Measurements from ENCODE around the gene RFX7.

The RFX7 gene

DNA sequence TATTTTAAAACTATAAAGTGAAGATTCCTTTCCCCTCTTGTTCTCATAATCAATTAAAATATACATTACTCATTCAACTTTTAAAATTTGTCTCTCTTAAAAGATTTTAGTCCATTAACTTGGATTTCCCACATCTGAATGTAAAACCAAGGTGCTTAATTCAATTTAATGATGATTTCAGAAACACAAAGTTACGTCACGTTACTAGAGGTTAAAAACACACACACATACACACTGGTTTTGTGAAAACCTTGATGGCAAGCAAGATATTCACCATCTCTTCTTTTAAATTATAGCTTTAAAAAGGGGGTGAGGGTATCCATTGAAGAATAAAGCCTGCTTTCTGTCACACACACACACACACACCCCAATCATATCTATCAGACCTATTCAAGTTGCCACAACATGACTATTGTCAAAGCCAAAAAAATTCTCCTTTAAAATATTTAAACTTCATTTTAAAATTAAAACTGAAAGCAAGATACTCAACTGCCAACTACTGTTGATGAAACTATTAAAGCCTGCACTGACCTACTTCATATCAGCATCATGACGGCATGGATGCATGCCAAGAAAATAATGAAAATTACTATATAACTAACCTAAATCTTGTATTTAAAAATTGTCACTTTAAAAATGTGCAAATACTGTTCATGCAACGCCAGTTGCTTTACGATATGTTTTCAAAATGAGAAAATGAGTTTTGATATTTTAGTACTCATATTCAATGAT lies 2.1 kb downstream of the RFX7 start:
- peaks cover 38% of the 10 kb centered on the region for H3K4me1 ChIP-seq (ENCODE audit: control insufficient read depth, insufficient read depth, low read length)
- peak overlapping the region; percentile 83 for H3K4me3 ChIP-seq (ENCODE audit: low read length)
- no peaks in the 10 kb centered on the region for H3K9me3 ChIP-seq (ENCODE audit: control insufficient read depth, low read length)
- DNase-seq (ENCODE audit: low read depth) = peak; percentile 41
- peak overlapping the region; percentile 79 for H3K9ac ChIP-seq (ENCODE audit: low read length)
- H3K36me3 ChIP-seq (ENCODE audit: control insufficient read depth, insufficient read depth, low read length, severe bottlenecking) = no peaks in the 10 kb centered on the region
- no peaks in the 10 kb centered on the region for H3K27me3 ChIP-seq (replicated peaks; ENCODE audit: control insufficient read depth, insufficient read depth, low read length)

DNA sequence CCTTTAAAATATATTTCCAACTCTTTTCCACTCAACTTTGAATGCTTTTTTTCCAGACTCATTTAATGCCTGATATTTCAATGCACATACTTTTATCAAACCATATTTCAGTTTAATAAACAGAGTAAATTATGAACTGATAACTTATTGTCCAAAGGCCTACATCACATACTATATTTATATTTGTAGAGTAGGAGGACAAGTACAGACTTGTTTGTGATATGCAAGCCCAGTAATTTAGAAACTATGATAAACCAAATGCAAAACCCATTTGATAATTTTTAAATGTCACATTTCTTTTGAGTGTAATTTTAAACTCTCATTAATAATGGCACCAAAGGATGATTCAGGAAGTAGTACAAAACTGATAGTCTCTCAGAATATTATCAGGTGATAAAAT lies 3.3 kb downstream of the RFX7 start:
- peaks cover 29% of the 10 kb centered on the region for H3K4me1 ChIP-seq (ENCODE audit: control insufficient read depth, insufficient read depth, low read length)
- no peaks in the 10 kb centered on the region for H3K27me3 ChIP-seq (replicated peaks; ENCODE audit: control insufficient read depth, insufficient read depth, low read length)
- DNase-seq (ENCODE audit: low read depth) = no peak
- H3K36me3 ChIP-seq (ENCODE audit: control insufficient read depth, insufficient read depth, low read length, severe bottlenecking) = no peaks in the 10 kb centered on the region
- H3K9ac ChIP-seq (ENCODE audit: low read length) = peak overlapping the region; percentile 79
- H3K9me3 ChIP-seq (ENCODE audit: control insufficient read depth, low read length) = no peaks in the 10 kb centered on the region
- H3K4me3 ChIP-seq (ENCODE audit: low read length) = peak overlapping the region; percentile 83

DNA sequence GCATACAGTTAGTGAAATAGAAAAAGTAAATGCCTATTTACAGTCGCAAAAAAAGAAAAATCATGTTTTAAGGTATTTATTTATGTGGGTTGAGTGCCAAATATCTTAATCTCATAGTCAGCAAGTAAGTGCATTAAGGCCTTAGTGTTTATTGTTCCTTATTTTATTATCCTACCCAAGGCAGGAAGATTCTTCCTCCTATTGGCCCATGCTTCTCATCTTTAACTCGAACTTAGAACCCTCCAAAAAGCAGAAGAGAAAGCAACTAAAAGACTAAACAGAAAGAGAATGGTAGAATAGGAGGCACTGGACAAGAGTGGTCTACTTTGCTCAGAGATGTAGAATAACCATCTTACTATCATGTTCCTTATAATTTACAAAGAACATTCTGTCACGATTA lies 7.5 kb downstream of the RFX7 start:
- Histone ChIP-seq H3K36me3 (ENCODE audit: control insufficient read depth, insufficient read depth, low read length, severe bottlenecking) (peaks cover 20% of the 10 kb centered on the region), H3K4me3 (ENCODE audit: low read length) (no peak overlapping the region), H3K9me3 (ENCODE audit: control insufficient read depth, low read length) (peaks cover 8% of the 10 kb centered on the region), H3K4me1 (ENCODE audit: control insufficient read depth, insufficient read depth, low read length) (peaks cover 22% of the 10 kb centered on the region), H3K27me3 (replicated peaks; ENCODE audit: control insufficient read depth, insufficient read depth, low read length) (no peaks in the 10 kb centered on the region), H3K9ac (ENCODE audit: low read length) (no peak overlapping the region)
- no peak for DNase-seq (ENCODE audit: low read depth)

DNA sequence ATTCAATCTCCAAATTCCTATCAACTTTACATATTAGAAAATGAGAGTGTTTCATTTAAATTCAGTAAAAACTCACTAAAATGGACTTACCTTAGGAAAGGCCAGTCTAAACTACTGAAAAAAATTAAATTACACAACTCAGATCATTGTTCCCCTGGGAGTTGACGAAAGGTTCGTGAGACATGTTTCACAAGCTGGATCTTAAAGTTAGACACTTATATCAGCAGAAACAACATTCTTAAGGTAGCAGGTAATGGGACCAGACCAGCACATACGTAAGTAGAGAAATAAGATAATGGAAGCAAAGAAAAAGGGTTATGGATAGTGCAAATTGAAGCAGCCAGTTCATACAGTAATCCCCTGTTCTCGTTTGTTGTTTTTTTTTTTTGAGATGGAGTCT lies 8.9 kb downstream of the RFX7 start:
- Histone ChIP-seq H3K9ac (ENCODE audit: low read length) (no peak overlapping the region), H3K9me3 (ENCODE audit: control insufficient read depth, low read length) (peaks cover 8% of the 10 kb centered on the region), H3K36me3 (ENCODE audit: control insufficient read depth, insufficient read depth, low read length, severe bottlenecking) (peaks cover 20% of the 10 kb centered on the region), H3K27me3 (replicated peaks; ENCODE audit: control insufficient read depth, insufficient read depth, low read length) (no peaks in the 10 kb centered on the region), H3K4me1 (ENCODE audit: control insufficient read depth, insufficient read depth, low read length) (peaks cover 16% of the 10 kb centered on the region), H3K4me3 (ENCODE audit: low read length) (no peak overlapping the region)
- no peak for DNase-seq (ENCODE audit: low read depth)

DNA sequence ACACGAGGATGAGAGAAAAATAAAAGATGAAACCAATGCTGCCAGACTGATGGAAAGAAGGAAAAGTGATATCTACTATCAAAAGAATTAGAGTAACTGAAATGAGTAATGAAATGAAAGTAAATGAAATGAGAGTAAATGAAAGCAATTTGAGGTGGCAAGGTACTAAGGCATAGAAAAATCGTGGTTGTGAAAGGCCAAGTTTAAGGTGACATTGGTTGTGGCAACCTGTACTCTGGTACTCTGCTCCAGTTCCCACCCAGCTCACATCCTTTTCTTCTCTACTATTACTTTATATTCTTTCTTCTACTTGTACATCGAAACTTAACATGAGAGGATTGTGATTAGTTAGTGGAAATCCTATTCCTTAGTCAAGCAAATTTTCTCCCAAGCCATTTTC lies 10.1 kb downstream of the RFX7 start:
- Histone ChIP-seq H3K9ac (ENCODE audit: low read length) (no peak overlapping the region), H3K36me3 (ENCODE audit: control insufficient read depth, insufficient read depth, low read length, severe bottlenecking) (peaks cover 20% of the 10 kb centered on the region), H3K9me3 (ENCODE audit: control insufficient read depth, low read length) (peaks cover 8% of the 10 kb centered on the region), H3K4me1 (ENCODE audit: control insufficient read depth, insufficient read depth, low read length) (peaks cover 14% of the 10 kb centered on the region), H3K4me3 (ENCODE audit: low read length) (no peak overlapping the region), H3K27me3 (replicated peaks; ENCODE audit: control insufficient read depth, insufficient read depth, low read length) (no peaks in the 10 kb centered on the region)
- DNase-seq (ENCODE audit: low read depth) = no peak

DNA sequence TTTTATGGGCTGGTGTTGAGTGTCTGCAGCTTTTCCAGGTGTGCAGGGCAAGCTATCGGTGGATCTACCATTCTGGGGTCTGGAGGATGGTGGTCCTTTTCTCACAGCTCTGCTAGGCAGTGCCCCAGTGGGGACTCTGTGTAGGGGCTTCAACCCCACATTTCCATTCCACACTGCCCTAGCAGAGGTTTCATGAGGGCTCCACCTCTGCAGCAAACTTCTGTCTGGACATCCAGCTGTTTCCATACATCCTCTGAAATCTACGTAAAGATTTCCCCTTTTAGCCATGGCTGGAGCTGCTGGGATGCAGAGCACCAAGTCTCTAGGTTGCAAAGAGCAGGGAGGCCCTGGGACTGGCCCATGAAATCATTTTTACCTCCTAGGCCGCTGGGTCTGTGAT lies 11.6 kb downstream of the RFX7 start:
- Histone ChIP-seq H3K4me3 (ENCODE audit: low read length) (no peak overlapping the region), H3K9ac (ENCODE audit: low read length) (no peak overlapping the region), H3K4me1 (ENCODE audit: control insufficient read depth, insufficient read depth, low read length) (peaks cover 14% of the 10 kb centered on the region), H3K36me3 (ENCODE audit: control insufficient read depth, insufficient read depth, low read length, severe bottlenecking) (peaks cover 20% of the 10 kb centered on the region), H3K9me3 (ENCODE audit: control insufficient read depth, low read length) (peaks cover 13% of the 10 kb centered on the region), H3K27me3 (replicated peaks; ENCODE audit: control insufficient read depth, insufficient read depth, low read length) (no peaks in the 10 kb centered on the region)
- no peak for DNase-seq (ENCODE audit: low read depth)

DNA sequence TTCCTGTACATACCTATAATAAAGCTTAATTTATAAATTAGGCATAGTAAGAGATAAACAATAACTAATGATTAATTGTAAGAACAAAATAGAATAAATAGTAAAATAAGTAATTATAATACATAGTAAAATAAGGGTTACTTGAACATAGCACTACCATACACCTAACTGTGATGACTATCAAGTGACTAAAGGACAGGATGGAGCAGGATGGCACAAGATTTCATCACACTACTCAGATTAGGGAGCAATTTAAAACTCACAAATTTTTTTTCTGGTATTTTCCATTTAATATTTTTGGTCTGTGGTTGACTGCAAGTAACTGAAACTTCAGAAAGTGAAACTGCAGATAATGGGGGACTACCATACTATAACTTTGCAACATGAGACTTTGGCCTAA lies 14.8 kb downstream of the RFX7 start:
- H3K9ac ChIP-seq (ENCODE audit: low read length) = no peak overlapping the region
- peaks cover 13% of the 10 kb centered on the region for H3K9me3 ChIP-seq (ENCODE audit: control insufficient read depth, low read length)
- H3K4me1 ChIP-seq (ENCODE audit: control insufficient read depth, insufficient read depth, low read length) = peaks cover 15% of the 10 kb centered on the region
- H3K4me3 ChIP-seq (ENCODE audit: low read length) = no peak overlapping the region
- H3K27me3 ChIP-seq (replicated peaks; ENCODE audit: control insufficient read depth, insufficient read depth, low read length) = no peaks in the 10 kb centered on the region
- no peak for DNase-seq (ENCODE audit: low read depth)
- peaks cover 18% of the 10 kb centered on the region for H3K36me3 ChIP-seq (ENCODE audit: control insufficient read depth, insufficient read depth, low read length, severe bottlenecking)

DNA sequence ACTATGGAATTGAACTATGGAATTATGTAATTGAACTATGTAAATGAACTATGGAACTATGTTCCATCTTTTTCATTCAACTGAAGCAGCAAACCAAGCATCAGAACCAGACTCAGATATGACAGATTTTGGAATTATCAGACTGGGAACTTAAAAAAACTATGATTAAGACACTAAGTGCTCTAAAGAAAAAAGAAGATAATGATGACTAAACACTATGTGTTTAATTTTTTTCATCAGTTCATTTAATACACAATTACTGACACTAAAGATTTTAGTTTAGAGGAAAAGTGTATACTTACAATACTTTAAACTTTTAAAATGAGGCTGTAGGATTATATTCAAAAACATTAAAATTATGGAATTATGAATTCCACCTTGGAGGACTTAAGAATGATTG lies 15.3 kb downstream of the RFX7 start:
- DNase-seq (ENCODE audit: low read depth) = no peak
- Histone ChIP-seq H3K9ac (ENCODE audit: low read length) (no peak overlapping the region), H3K4me3 (ENCODE audit: low read length) (no peak overlapping the region), H3K36me3 (ENCODE audit: control insufficient read depth, insufficient read depth, low read length, severe bottlenecking) (peaks cover 13% of the 10 kb centered on the region), H3K9me3 (ENCODE audit: control insufficient read depth, low read length) (peaks cover 13% of the 10 kb centered on the region), H3K27me3 (replicated peaks; ENCODE audit: control insufficient read depth, insufficient read depth, low read length) (no peaks in the 10 kb centered on the region), H3K4me1 (ENCODE audit: control insufficient read depth, insufficient read depth, low read length) (peaks cover 15% of the 10 kb centered on the region)

DNA sequence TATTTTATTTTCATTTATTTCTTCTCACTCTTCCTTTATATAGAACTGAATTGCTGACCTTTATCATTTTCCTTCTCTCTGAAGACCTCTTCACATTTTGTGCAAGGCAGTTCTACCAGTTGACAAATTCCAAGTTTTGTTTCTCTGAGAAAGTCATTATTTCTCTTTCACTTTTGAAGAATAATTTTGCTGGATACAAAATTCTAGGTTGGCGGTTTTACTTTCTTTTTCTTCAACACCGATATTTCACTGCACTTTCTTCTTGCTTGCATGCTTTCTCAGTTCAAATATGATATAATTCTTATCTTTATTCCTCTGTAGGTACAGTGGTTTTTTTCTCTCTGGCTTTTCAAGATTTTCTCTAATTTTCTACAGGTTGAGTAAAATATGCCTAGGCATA lies 15.9 kb downstream of the RFX7 start:
- Histone ChIP-seq H3K9ac (ENCODE audit: low read length) (no peak overlapping the region), H3K4me1 (ENCODE audit: control insufficient read depth, insufficient read depth, low read length) (peaks cover 15% of the 10 kb centered on the region), H3K4me3 (ENCODE audit: low read length) (no peak overlapping the region), H3K27me3 (replicated peaks; ENCODE audit: control insufficient read depth, insufficient read depth, low read length) (no peaks in the 10 kb centered on the region), H3K36me3 (ENCODE audit: control insufficient read depth, insufficient read depth, low read length, severe bottlenecking) (peaks cover 10% of the 10 kb centered on the region), H3K9me3 (ENCODE audit: control insufficient read depth, low read length) (peaks cover 14% of the 10 kb centered on the region)
- DNase-seq (ENCODE audit: low read depth) = no peak

DNA sequence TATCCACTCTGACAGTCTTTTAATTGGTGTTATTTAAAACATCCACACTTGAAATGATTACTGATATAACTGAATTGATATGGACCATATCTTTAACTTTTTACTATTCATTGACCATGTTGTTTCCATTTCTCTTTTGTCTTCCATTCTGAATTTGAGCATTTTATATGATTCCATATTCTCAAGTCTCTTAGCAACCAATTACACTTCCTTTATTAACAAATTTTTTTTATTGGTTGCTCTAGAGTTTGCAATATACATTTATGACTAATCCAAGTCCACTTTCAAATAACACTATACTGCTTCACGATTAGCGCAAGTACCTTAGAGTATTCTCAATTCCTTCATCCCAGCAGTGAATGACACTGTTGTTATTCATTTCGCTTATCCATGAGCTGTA lies 16.4 kb downstream of the RFX7 start:
- Histone ChIP-seq H3K4me1 (ENCODE audit: control insufficient read depth, insufficient read depth, low read length) (peaks cover 15% of the 10 kb centered on the region), H3K36me3 (ENCODE audit: control insufficient read depth, insufficient read depth, low read length, severe bottlenecking) (peaks cover 8% of the 10 kb centered on the region), H3K4me3 (ENCODE audit: low read length) (no peak overlapping the region), H3K27me3 (replicated peaks; ENCODE audit: control insufficient read depth, insufficient read depth, low read length) (no peaks in the 10 kb centered on the region), H3K9me3 (ENCODE audit: control insufficient read depth, low read length) (peaks cover 18% of the 10 kb centered on the region), H3K9ac (ENCODE audit: low read length) (no peak overlapping the region)
- no peak for DNase-seq (ENCODE audit: low read depth)

DNA sequence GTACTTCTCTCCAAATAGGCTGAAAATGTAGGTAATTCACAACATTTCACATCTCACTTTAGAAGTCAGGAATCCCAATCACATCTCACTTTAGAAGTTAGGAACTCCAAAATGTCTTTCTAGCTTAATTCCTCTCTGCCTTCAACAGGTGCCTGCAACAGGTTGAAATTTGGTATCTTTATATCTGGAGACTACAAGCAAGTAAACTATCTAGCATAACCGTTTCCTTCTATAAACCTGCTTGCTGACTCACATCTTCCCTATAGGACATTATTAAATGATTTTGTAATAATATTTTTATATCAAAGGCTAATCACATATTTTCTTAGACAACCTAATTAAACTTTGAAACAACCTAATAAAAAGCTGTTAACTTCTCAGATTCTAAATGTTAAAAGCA lies 18.2 kb downstream of the RFX7 start:
- no peak overlapping the region for H3K4me3 ChIP-seq (ENCODE audit: low read length)
- H3K27me3 ChIP-seq (replicated peaks; ENCODE audit: control insufficient read depth, insufficient read depth, low read length) = no peaks in the 10 kb centered on the region
- peaks cover 10% of the 10 kb centered on the region for H3K4me1 ChIP-seq (ENCODE audit: control insufficient read depth, insufficient read depth, low read length)
- peaks cover 17% of the 10 kb centered on the region for H3K9me3 ChIP-seq (ENCODE audit: control insufficient read depth, low read length)
- H3K9ac ChIP-seq (ENCODE audit: low read length) = no peak overlapping the region
- no peak for DNase-seq (ENCODE audit: low read depth)
- no peaks in the 10 kb centered on the region for H3K36me3 ChIP-seq (ENCODE audit: control insufficient read depth, insufficient read depth, low read length, severe bottlenecking)

DNA sequence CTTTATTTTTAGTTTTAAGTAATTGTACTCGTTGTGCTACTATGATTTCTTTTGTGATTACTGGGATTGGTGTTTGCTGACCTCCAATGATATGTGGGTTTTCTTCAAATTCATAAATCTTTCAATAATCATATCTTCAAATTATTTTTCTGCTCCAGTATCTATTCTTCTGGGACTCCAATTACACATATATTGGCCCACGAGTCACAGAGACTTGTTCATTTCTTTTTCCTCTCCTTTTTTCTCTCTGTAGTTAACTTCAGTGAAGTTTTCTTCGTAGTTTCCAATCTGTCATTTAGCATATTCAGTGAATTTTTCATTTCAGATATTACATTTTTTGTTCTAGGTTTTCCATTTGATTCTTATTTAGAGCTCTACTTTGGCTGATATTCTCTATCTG lies 21.4 kb downstream of the RFX7 start:
- no peak for DNase-seq (ENCODE audit: low read depth)
- peak overlapping the region; percentile 16 for H3K4me3 ChIP-seq (ENCODE audit: low read length)
- H3K9me3 ChIP-seq (ENCODE audit: control insufficient read depth, low read length) = peaks cover 13% of the 10 kb centered on the region
- no peaks in the 10 kb centered on the region for H3K27me3 ChIP-seq (replicated peaks; ENCODE audit: control insufficient read depth, insufficient read depth, low read length)
- peaks cover 8% of the 10 kb centered on the region for H3K4me1 ChIP-seq (ENCODE audit: control insufficient read depth, insufficient read depth, low read length)
- no peak overlapping the region for H3K9ac ChIP-seq (ENCODE audit: low read length)
- no peaks in the 10 kb centered on the region for H3K36me3 ChIP-seq (ENCODE audit: control insufficient read depth, insufficient read depth, low read length, severe bottlenecking)
